ENCODE results near the gene DHCR24. TPM values are rescaled to one million over a fixed set of nuclear protein-coding genes. Genes with fewer than 3 reads are reported as not detected.

DHCR24 gene
- total and polyA plus RNA-seq, 2 experiments from 2014 or later: 124 to 453 TPM

GRCh38 chr1:54815086-54815876, 71.7 kb downstream of the DHCR24 start:
- Mint-ChIP-seq H3K4me3 (no peak overlapping the region; the same call in 2 of the 3 replicates), H3K27ac (no peak overlapping the region), H3K4me1 (peaks cover 51% of the 10 kb centered on the region), H3K27me3 (ENCODE audit: insufficient read depth, low read depth, poor library complexity) (peaks cover 16% of the 10 kb centered on the region), H3K9me3 (no peaks in the 10 kb centered on the region), H3K36me3 (ENCODE audit: low read depth) (no peaks in the 10 kb centered on the region)
- Histone ChIP-seq H3K79me2 (replicated peaks; ENCODE audit: insufficient read depth) (no peaks in the 10 kb centered on the region), H3K36me3 (ENCODE audit: insufficient read depth) (no peaks in the 10 kb centered on the region), H3F3A (replicated peaks; ENCODE audit: low read depth) (no peaks in the 10 kb centered on the region; the same call in 1 of the 2 replicates), H3K4me1 (ENCODE audit: insufficient read depth) (peaks cover 26% of the 10 kb centered on the region), H3K4me2 (no peak overlapping the region), H3K4me3 (no peak overlapping the region), H3K9me2 (ENCODE audit: insufficient read depth) (peaks cover 4% of the 10 kb centered on the region; the same call in 1 of the 2 replicates), H4K20me1 (replicated peaks; ENCODE audit: insufficient read depth) (no peaks in the 10 kb centered on the region), H3K27me3 (ENCODE audit: insufficient read depth) (no peaks in the 10 kb centered on the region), H2AFZ (no peak overlapping the region), H3K27ac (ENCODE audit: low read depth) (no peak overlapping the region)
- TF ChIP-seq CTCF (conservative IDR thresholded peaks at IDR 0.05; ENCODE audit: low read depth in 2 of 2) (no peak), EZH2phosphoT487 (IDR thresholded peaks at IDR 0.05; ENCODE audit: unreplicated experiment) (no peak), ZNF462 (CRISPR knock-in tag; IDR thresholded peaks at IDR 0.05) (no peak), ETS1 (IDR thresholded peaks at IDR 0.05) (no peak), JUNB (IDR thresholded peaks at IDR 0.05; ENCODE audit: unreplicated experiment) (no peak), ZNF114 (CRISPR knock-in tag; IDR thresholded peaks at IDR 0.05) (no peak), POLR2AphosphoS5 (IDR thresholded peaks at IDR 0.05; ENCODE audit: low read depth) (no peak), CREB1 (CRISPR knock-in tag; IDR thresholded peaks at IDR 0.05; ENCODE audit: low read depth) (no peak)
- ATAC-seq (no peak), DNase-seq (ENCODE audit: low spot score) (no peak)
